ENCODE data around the gene LRRC1.

Gene LRRC1

DNA sequence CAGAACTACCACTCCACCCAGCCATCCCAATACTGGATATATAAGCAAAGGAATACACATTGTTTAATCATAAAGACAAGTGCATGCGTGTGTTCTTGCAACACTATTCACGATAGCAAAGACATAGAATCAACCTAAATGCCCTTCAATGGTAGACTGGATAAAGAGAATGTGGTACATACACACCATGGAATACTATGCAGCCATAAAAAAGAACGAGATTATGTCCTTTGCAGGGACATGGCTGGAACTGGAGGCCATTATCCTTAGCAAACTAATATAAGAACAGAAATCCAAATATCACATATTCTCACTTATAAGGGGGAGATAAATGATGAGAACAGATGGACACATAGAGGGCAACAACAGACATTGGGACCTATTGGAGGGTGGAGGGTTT, 156.6 kb downstream of the LRRC1 start:
- Mint-ChIP-seq H3K9me3 (peaks cover 5% of the 10 kb centered on the region), H3K36me3 (no peaks in the 10 kb centered on the region), H3K27ac (no peak overlapping the region), H3K27me3 (peaks cover 1% of the 10 kb centered on the region), H3K4me1 (no peaks in the 10 kb centered on the region), H3K4me3 (no peak overlapping the region)
- DNase-seq (ENCODE audit: low spot score in 2 of 2) (no peak), ATAC-seq (ENCODE audit: low read depth) (no peak)

DNA sequence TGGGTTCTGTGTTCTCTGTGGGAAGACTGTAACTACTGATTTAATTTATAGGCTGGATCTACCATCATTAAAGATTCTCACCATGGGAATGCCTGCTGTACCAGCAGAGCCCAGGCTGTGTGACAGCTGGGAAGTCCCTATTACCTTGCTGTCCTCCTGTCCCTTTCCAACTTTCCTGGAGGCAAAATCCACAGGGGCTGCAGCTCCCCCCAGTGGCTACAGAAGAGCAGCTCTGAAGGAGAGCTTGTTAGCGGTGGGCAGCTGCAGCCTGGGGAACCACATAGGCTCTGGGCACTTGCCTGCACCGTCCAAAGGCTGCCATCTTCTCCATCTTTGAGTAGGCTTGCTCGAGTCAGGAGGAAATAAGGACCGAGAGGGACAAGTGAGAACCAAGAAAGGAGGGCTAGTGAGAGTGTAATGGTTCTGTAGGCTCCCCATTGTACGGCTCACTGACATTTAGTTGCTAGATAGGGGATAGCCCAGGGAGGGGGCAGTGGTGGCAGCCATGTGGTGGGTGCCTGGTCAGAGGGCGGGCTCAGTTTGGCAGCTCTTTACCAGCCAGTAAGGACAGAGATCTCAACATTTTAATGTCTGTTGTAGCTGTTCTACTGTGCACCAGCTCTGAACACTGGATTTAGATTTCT, 161.4 kb downstream of the LRRC1 start:
- H3K4me3 Mint-ChIP-seq = no peak overlapping the region
- no peaks in the 10 kb centered on the region for H3K36me3 Mint-ChIP-seq
- no peak for ATAC-seq (ENCODE audit: low read depth)
- no peak for DNase-seq (ENCODE audit: low spot score in 2 of 2)
- no peaks in the 10 kb centered on the region for H3K9me3 Mint-ChIP-seq
- no peaks in the 10 kb centered on the region for H3K4me1 Mint-ChIP-seq
- no peaks in the 10 kb centered on the region for H3K27me3 Mint-ChIP-seq
- no peak overlapping the region for H3K27ac Mint-ChIP-seq

DNA sequence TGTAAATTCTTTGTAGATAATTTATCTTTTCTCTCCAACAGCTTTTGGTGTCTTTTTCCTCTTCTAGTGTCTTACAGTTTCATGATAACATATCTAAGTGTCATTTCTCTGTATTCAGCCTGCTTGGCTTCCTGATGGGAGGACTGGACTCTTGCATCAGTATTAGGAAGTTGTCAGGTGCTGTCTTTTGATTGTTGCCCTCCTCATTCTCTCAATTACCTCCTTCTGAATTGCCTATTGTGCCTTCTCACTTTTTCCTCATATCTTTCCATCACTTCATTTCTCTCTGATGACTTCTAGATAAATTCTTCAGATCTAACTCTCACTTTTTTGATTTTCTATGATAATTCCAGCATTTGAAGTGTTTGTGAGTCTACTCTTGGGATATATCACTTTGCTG, 162.0 kb downstream of the LRRC1 start:
- no peaks in the 10 kb centered on the region for H3K36me3 Mint-ChIP-seq
- H3K9me3 Mint-ChIP-seq = no peaks in the 10 kb centered on the region
- no peaks in the 10 kb centered on the region for H3K27me3 Mint-ChIP-seq
- DNase-seq (ENCODE audit: low spot score in 2 of 2) (no peak), ATAC-seq (ENCODE audit: low read depth) (no peak)
- H3K27ac Mint-ChIP-seq = no peak overlapping the region
- no peak overlapping the region for H3K4me3 Mint-ChIP-seq
- H3K4me1 Mint-ChIP-seq = no peaks in the 10 kb centered on the region

DNA sequence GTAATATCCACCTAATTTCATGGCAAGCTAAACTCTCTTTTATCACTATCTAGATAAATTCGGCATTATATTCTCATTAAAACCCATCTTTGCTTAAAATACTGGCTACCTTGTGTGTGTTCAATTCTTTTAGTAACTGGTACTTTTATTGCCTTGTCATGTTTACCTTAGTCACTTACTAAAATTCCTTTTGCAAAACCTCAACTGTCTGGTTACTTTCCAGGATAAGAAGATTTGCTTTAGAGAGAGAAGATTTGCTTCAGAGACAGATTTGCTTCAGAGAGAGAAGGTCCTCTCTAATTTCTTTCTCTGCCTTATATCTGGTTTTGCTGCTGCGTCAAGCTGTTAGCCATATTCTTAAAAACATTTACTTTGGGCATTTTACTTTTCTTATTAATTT, 164.9 kb downstream of the LRRC1 start:
- no peak overlapping the region for H3K27ac Mint-ChIP-seq
- no peak overlapping the region for H3K4me3 Mint-ChIP-seq
- no peaks in the 10 kb centered on the region for H3K9me3 Mint-ChIP-seq
- no peaks in the 10 kb centered on the region for H3K36me3 Mint-ChIP-seq
- no peak for DNase-seq (ENCODE audit: low spot score in 2 of 2)
- ATAC-seq (ENCODE audit: low read depth) = no peak
- peaks cover 2% of the 10 kb centered on the region for H3K27me3 Mint-ChIP-seq
- no peaks in the 10 kb centered on the region for H3K4me1 Mint-ChIP-seq

DNA sequence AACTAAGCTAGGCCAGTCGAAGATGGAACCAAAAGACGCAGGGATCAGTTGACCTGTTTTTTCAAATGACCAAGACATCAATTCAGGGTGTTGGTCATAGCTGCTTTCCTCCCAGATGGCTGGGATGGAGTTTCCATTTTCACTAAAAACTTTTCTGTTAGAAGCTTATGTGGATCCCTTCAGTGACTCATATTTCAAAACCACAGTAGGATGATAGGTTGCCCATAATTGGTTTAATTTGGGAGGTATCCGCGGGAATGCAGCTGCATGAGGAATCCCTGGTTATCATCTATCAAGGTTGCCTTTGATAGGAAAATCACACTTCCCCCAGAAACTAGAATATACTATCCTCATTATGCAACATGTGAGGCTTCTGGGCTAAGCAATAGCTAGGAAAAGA, 165.5 kb downstream of the LRRC1 start:
- ATAC-seq (ENCODE audit: low read depth) (no peak), DNase-seq (ENCODE audit: low spot score in 2 of 2) (no peak)
- H3K9me3 Mint-ChIP-seq = no peaks in the 10 kb centered on the region
- H3K36me3 Mint-ChIP-seq = no peaks in the 10 kb centered on the region
- H3K4me1 Mint-ChIP-seq = no peaks in the 10 kb centered on the region
- peaks cover 2% of the 10 kb centered on the region for H3K27me3 Mint-ChIP-seq
- no peak overlapping the region for H3K4me3 Mint-ChIP-seq
- H3K27ac Mint-ChIP-seq = no peak overlapping the region

DNA sequence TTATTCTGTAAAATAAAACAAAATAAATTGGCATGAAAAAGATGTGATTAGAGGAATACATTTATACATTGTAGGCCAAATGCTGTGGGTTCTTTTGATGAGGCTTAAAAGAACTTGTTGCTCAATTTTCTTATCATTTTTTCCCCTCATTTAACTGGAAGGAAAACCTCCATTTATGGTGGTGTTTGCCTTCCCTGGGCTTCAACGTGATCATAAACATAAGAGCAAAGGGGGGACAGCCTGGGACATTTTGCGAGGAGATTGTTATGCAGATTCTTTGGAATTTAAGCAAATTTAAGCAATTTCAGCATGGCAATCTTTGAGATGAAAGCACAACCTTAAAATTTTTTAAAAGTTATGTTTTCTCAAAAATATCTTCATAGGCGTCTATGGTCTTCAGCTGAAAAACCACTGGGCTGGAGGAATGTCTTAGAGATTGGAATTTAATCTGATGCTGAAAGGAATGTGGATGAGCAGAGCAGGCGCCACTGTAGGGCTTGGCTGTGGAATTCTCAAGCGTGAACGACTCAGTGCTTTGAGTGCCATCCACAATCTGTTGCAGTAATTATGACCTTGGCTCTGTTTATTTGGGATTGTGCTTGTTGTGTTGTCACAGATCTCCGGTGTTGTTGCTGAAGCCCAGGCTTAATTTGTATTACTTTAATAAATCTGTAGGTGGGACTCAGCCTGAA, 167.0 kb downstream of the LRRC1 start:
- Mint-ChIP-seq H3K27ac (no peak overlapping the region), H3K9me3 (peaks cover 1% of the 10 kb centered on the region), H3K4me1 (no peaks in the 10 kb centered on the region), H3K4me3 (no peak overlapping the region), H3K36me3 (no peaks in the 10 kb centered on the region), H3K27me3 (peaks cover 2% of the 10 kb centered on the region)
- DNase-seq (ENCODE audit: low spot score in 2 of 2) = no peak
- no peak for ATAC-seq (ENCODE audit: low read depth)

DNA sequence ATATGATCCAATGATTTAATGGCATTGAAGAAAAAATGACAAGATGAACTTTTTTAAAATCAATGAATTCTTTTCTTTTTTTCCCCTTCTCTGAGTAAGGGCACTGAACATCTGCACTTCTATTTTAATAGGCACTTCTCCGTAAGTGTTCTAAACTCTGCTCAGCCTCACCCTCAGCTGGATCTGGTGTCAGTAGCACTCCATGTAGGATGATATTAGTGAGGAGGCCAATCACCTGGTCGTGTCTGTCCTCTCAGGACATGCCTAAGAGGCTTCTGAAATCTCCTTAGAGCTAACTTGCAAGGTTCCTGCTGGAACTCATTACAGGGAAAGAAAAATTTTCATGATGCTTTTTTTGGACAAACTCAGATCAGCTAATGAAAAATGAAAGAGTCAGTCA, 167.8 kb downstream of the LRRC1 start:
- DNase-seq (ENCODE audit: low spot score in 2 of 2) (no peak), ATAC-seq (ENCODE audit: low read depth) (no peak)
- H3K4me1 Mint-ChIP-seq = no peaks in the 10 kb centered on the region
- no peaks in the 10 kb centered on the region for H3K36me3 Mint-ChIP-seq
- no peak overlapping the region for H3K27ac Mint-ChIP-seq
- peaks cover 5% of the 10 kb centered on the region for H3K27me3 Mint-ChIP-seq
- H3K9me3 Mint-ChIP-seq = peaks cover 1% of the 10 kb centered on the region
- H3K4me3 Mint-ChIP-seq = no peak overlapping the region

DNA sequence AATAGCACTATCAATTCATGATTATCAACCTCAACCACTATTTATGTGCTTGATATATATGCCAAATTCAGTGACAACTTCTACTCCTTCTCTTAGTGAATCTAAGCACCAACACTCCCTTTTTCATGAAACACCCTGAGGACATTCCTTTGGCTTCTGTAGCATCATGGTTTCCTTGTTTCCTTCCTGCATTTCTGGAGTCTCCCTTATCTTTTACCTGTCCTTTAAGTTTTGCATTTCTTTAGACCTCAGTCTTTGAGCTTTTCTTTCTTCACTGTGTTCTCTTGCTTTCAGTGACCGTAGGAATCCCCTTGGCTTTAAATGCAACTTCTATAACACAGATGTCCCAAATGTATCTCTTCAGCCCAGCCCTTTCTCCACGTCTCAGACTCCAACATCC, 172.6 kb downstream of the LRRC1 start:
- ATAC-seq (ENCODE audit: low read depth) (no peak), DNase-seq (ENCODE audit: low spot score in 2 of 2) (no peak)
- Mint-ChIP-seq H3K4me1 (no peaks in the 10 kb centered on the region), H3K9me3 (peaks cover 1% of the 10 kb centered on the region), H3K27me3 (peaks cover 9% of the 10 kb centered on the region), H3K4me3 (no peak overlapping the region), H3K36me3 (no peaks in the 10 kb centered on the region), H3K27ac (no peak overlapping the region)

Data from memory B cell (primary cell).